Measurements from ENCODE around the gene IGIP. TPM values are rescaled to one million over a fixed set of nuclear protein-coding genes. Genes with fewer than 3 reads are reported as not detected.

IGIP gene
- 4.2 TPM for polyA plus RNA-seq (ENCODE audit: insufficient read length)

DNA sequence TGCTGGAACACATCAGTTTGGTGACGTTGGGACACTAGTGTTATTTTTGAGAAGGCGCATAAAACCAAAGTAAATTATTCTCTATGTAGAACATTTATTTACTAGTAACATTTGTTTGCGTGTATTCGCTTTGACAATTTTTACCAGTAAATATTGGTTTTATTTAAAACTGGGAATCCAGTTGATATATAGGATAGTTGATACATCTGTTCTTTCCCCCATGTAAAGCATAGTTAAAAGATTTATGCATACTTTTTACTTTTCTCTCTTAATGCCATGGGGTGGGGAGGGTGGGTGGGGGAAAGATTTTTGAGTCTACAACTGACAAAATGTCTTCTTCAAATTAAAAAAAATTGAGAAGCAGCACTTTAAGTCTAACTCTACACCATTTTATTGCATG is at the start of gene IGIP:
TSS of gene IGIP (plus strand) at position 301 of the 400 bp plus-strand sequence. CDS start 2,540 bp downstream, outside the sequence.
- DNase-seq = no peak

DNA sequence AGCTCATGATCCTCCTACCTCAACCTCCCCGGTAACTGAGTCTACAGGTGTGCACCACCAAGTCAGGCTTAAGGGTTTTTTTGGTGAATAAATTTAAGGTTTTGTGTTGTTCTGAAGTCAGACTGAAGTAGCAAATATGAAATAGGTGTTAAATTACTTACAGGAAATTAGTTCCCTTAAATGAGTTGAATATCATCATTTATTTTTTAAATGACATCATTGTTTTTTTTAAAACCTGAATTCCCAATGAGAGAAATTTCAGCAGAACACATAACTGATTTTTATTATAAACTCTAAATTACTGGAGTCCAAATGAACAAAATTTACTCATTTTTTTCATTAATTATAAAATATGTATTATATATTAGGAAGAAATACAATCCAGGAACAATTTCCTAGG is 49.6 kb upstream of the IGIP start:
- DNase-seq = no peak

DNA sequence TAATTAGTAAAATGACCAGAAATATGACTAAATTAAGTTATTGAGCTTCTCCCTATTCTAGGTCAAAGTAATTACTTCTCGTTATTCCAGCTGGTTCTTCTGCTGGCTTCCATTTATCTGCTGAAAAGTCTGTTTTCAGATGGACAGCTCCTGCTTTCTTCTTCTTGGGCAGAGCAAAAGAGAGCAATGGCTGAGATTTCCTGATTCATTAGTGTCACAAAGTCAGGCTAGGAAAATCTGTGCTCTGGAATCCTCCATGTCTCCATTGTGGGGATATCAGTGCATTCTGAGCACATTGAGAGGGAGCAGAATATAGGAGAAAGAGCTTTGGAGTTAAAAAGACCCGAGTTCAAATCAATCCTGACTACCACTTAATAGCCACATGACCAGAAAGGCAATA is 48.9 kb upstream of the IGIP start:
- DNase-seq = no peak

DNA sequence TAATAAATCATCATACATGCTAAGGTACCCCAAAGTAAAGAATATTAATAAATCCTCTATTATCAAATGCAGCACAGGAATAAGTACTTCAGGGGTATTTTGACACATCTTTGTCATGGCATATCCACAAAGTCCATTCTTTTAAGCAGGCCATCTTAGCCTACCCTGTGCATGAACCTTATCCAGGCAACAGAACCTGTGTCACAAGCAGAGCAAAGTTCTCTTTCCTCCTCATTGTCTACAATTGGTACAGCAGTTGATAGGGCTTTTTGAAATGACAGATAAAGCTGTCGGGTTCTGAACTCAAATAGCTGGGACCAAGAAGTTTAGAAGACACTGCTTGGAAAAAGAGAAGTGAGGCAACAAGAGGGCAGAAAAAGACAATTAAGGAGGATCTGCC is 42.6 kb upstream of the IGIP start:
- no peak for DNase-seq

GRCh38 chr5:140083650-140084049 is 42.1 kb upstream of the IGIP start:
- DNase-seq = no peak

- no peak for DNase-seq
Measured at GRCh38 chr5:140084541-140084940, 41.2 kb upstream of the IGIP start.

GRCh38 chr5:140090251-140090650 is 35.5 kb upstream of the IGIP start:
- no peak for DNase-seq

- no peak for DNase-seq
Measured at GRCh38 chr5:140093179-140093578, 32.6 kb upstream of the IGIP start.

- no peak for DNase-seq
Measured at GRCh38 chr5:140093866-140094265, 31.9 kb upstream of the IGIP start.

GRCh38 chr5:140094889-140095288 is 30.8 kb upstream of the IGIP start:
- no peak for DNase-seq

GRCh38 chr5:140101179-140101578 is 24.6 kb upstream of the IGIP start:
- no peak for DNase-seq

DNA sequence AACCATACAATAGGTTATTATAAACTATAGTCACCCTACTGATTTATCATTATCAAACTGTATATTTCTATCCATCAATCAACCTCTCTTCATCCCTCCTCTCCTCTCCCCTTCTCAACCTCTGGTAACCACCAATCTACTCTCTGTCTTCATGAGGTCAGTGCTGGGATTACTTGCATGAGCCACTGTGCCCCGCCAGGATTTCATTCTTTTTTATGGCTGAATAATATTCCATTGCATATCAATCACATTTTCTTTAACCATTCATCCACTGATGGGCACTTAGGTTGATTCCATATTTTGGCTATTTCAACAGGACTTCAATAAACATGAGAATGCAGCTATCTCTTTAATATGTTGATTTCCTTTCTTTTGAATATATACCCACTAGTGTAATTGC is 22.6 kb upstream of the IGIP start:
- no peak for DNase-seq

GRCh38 chr5:140104100-140104499 is 21.6 kb upstream of the IGIP start:
- no peak for DNase-seq

- no peak for DNase-seq
Measured at GRCh38 chr5:140106101-140106500, 19.6 kb upstream of the IGIP start.

DNA sequence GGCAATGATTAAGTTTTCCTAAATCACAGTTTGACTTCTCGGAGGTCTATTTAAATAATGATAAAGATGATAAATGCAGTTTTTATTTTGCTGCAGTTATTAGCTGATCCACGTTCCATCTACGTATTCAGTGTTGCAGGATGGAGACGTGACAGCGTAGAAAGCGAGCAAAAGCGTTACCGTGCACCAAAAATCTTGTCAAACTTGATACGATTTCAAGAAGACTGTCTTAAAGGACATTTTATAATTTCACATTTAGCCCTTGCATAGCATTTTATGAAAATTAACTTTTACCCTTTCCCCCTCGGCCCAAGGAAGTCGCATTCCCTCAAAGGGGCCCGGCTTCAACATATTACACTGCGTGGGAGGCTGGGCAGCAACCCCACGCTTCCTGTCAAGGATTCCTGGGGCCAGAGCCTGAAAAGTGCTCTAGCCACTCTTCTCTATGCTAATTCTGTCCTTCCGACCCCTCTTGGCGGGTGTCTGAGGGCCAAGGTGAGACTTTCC is 18.9 kb upstream of the IGIP start:
- no peak for DNase-seq

GRCh38 chr5:140107312-140108092 is 18.2 kb upstream of the IGIP start:
- DNase-seq = peak; percentile 95

- DNase-seq = no peak
Measured at GRCh38 chr5:140108093-140109017, 17.4 kb upstream of the IGIP start.

DNA sequence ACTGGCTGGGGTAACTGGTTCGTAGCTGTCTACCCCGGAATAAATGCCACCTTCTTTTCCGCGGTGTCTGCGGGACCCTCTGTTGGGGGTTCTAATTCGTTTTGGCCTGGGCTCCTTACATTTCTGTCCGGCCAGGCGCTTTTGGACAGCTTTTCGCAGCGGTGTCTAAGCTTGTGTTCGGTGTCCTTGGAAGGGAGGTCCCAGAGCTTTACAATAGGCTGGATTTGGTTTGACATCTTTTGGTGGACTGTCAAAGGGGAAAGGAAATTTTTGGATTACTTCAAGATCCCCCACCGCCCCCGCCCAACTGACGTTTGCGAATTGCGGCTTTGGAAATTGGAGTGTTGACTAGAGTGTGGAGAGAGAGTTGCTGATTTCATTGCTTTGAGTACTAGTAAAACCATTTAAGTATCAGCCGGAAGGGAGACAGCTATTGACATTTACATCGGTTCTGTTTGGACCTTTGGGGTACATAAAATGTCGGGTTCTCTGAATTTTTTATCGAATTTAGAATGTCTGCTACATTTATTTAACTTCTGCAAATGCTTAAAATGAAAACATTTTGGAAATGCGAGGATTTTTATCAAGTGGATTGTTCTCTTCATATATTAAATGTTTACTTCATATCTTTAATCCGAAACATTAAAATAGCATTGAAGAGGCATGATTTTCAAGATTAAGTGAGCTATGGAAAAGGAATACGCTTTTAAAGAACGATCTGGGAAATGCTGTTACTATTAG is 16.5 kb upstream of the IGIP start:
- DNase-seq = no peak

DNA sequence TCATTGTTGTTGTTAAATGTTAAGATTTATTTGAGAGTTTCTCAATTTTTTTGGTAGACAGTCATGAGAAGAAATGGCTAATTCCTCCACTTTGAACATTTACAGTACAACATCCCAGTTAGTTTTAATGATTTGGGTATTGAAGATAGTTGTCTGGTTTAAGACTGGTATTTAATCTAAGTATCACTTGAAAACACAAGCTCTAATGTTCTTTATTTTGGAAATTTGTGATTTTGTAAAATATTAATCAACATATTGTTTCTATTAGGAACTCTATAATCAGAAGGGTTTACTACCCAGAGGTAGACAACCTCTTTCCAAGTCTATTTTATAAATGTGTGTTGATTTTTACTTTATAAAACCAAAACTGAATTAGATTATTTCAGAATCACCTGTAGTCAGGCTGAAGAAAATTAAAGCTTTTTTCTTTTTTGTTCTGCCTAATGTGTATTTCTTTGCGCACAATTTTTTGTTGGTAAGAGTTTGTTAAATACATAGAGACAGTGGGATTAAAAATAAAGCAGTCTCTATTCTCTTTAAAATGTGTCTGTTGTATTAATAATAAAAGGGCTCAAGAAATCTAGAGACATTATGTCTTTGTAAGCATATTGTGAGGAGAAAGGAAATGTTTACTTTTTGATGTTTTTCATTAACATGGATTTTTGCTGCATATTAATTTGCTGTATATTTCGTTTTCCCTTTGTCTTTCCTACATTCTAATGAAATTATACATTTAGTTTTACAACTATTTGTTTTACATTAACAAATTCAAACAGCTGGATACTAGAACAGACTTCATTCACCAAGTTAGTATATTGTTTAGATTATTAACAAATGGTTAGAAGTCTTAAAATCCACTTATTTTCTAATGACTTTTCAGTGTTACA is 15.7 kb upstream of the IGIP start:
- DNase-seq = no peak

DNA sequence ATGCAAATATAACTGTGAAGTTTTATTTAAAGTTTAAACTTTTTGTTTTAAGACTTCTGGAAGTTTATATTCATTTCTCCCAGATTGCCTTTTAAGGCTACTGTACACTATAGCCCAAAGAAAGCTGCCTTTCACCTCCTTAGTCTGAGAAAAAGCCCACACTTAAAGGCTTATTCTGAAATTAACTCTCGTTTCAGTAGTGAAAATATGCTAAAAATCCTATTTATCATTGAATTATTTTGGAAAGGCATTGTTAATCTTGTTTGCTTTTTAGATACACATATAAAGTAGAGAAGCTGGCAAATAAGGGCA is 15.1 kb upstream of the IGIP start:
- no peak for DNase-seq

GRCh38 chr5:140111011-140111858 is 14.5 kb upstream of the IGIP start:
- no peak for DNase-seq
